ENCODE measurements around the gene FAM107B.

The FAM107B gene

DNA sequence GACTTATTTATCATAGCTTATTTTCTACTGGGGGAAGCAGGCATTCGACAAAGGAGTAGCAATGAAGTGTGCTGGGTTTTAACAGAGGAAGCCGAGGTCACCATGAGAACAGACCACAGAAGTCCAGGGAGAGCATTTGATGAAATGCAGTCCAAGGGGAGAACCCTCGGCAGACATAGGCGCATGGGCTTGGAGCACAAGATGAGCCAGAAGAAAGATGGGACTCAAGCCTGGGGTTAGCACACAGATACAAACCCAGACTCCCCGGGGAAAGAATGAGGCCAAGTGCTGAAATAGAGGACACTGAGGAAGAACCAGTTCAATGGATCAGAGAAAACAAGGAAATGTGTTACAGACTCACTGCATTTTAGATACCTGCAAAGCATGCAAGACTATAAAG is 209.5 kb downstream of the FAM107B start:
- Histone ChIP-seq H3K4me3 (ENCODE audit: extremely low read depth, insufficient read depth, low read length, poor library complexity, severe bottlenecking) (no peak overlapping the region), H3K27ac (ENCODE audit: low read depth, low read length, severe bottlenecking) (no peak overlapping the region), H3K4me1 (ENCODE audit: control insufficient read depth, insufficient read depth, low read length, poor library complexity, severe bottlenecking) (no peaks in the 10 kb centered on the region), H3K36me3 (ENCODE audit: control insufficient read depth, insufficient read depth, low read length) (peaks cover 33% of the 10 kb centered on the region), H3K9me3 (ENCODE audit: control insufficient read depth, low read length) (no peaks in the 10 kb centered on the region)
- WGBS, 2 experiments (ENCODE audit: insufficient coverage in 2 of 2), result 92 to 93% methylated on average over 5 of the region's 5 CpGs

DNA sequence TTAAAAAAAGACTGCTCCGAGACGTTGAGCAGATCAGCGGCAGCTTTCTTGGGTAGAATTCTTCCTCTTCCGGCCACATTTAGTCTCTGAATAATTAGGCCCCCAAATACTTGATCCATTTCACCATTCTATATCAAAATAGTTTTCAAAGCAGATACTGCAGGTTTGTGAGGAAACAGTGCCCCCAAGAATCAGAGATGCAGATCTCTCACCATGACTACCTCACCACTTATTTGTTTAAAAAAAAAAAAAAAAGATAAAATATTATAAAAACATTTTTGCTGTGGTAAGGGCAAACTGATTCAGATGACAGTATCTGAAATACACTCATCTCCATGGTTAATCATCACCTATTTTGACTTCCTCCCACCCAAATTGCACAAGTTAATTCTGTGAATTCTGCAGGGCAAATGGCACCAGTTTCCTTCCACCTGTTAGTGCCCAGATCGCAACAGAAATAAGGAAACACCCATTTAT is 210.4 kb downstream of the FAM107B start:
- no peak overlapping the region for H3K4me3 ChIP-seq (ENCODE audit: extremely low read depth, insufficient read depth, low read length, poor library complexity, severe bottlenecking)
- WGBS, 2 experiments (ENCODE audit: insufficient coverage in 2 of 2), result 85 to 93% methylated on average over 5 of the region's 5 CpGs
- no peaks in the 10 kb centered on the region for H3K4me1 ChIP-seq (ENCODE audit: control insufficient read depth, insufficient read depth, low read length, poor library complexity, severe bottlenecking)
- peaks cover 32% of the 10 kb centered on the region for H3K36me3 ChIP-seq (ENCODE audit: control insufficient read depth, insufficient read depth, low read length)
- no peaks in the 10 kb centered on the region for H3K9me3 ChIP-seq (ENCODE audit: control insufficient read depth, low read length)
- no peak overlapping the region for H3K27ac ChIP-seq (ENCODE audit: low read depth, low read length, severe bottlenecking)

DNA sequence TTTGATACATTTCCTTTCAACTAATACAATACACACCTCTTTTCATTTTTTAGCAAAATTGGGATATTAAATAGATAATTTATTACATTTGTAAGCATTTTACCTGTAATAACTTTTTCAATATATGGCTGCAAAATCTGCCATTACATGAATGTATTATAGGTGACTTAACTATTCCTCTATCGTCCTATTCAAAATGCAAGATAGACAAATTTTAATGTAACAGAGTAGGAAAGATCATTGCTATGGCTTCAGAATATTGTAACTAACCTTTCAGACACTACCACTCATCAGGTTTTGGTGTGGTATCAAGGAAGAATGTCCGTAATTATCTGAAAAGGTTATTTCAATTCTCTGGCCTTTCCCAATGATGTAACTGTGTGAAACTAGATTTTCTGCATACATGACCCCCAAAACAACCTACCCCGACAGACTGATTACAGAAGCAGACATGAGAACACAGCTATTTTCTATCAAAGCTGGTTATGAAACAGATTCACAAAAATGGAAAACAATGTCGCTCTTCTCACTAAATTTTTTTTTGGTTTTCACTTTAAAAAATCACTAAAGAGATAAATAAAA is 211.2 kb downstream of the FAM107B start:
- WGBS, 2 experiments (ENCODE audit: insufficient coverage in 2 of 2), result 100% methylated on average over 1 of the region's 4 CpGs; no CpG with 5 or more reads in 1 of the 2 experiments
- Histone ChIP-seq H3K27ac (ENCODE audit: low read depth, low read length, severe bottlenecking) (no peak overlapping the region), H3K4me1 (ENCODE audit: control insufficient read depth, insufficient read depth, low read length, poor library complexity, severe bottlenecking) (no peaks in the 10 kb centered on the region), H3K36me3 (ENCODE audit: control insufficient read depth, insufficient read depth, low read length) (peaks cover 25% of the 10 kb centered on the region), H3K4me3 (ENCODE audit: extremely low read depth, insufficient read depth, low read length, poor library complexity, severe bottlenecking) (no peak overlapping the region), H3K9me3 (ENCODE audit: control insufficient read depth, low read length) (no peaks in the 10 kb centered on the region)

DNA sequence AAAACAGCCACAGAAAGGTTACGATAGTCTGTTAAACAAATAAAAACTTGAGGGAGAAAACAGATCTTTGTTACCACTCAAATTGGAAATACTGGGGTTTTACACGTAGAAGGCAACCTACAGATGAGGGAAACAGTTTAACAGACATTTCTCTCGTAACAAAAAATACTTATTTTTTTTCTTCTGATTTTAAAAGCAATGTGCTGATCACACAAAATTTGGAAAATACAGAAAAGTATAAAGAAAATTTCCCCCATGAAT is 211.7 kb downstream of the FAM107B start:
- Histone ChIP-seq H3K9me3 (ENCODE audit: control insufficient read depth, low read length) (no peaks in the 10 kb centered on the region), H3K4me3 (ENCODE audit: extremely low read depth, insufficient read depth, low read length, poor library complexity, severe bottlenecking) (no peak overlapping the region), H3K4me1 (ENCODE audit: control insufficient read depth, insufficient read depth, low read length, poor library complexity, severe bottlenecking) (no peaks in the 10 kb centered on the region), H3K27ac (ENCODE audit: low read depth, low read length, severe bottlenecking) (no peak overlapping the region), H3K36me3 (ENCODE audit: control insufficient read depth, insufficient read depth, low read length) (peaks cover 21% of the 10 kb centered on the region)
- WGBS, 2 experiments (ENCODE audit: insufficient coverage in 2 of 2), result 100% methylated on average over 1 to 2 of the region's 3 CpGs

DNA sequence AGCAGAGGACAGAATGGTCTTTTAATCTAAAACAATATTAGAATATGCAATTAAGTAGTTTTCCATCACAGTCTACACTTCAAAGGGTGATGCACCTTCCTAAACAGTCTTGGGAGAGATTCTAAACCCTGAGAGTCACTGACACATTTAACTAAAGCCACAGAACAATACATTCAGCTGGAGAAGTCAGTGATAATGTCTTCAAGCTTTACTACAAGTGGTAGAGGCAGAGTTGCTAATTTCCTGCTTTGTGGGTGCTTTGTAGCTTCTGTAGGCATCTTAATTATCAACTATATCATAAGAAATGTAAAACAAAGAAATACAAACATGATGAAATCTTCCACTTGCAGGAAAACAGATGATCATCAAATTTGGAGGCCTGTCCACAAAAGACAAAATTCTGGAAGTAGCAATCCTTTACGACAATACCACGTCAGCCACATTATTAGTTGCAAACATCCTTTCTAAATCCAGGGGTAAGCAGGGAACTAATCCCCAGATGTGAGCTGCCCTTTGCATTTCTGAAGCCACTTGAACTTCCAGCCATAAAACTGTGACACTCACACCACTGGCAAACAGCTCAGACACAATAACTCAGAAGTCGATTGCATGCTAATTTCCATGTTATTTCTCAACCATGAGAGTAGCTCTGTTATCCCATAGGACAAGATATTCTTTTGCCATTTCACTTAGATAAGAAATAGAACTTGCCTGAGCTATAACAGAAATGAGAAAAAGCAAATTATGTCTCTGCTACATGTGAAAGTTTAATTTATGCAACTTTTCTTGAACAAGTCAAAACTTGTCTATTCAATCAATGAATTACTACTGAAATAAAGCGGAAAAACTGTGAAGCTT is 212.2 kb downstream of the FAM107B start:
- 87 to 97% methylated on average over 3 to 4 of the region's 4 CpGs for WGBS, 2 experiments (ENCODE audit: insufficient coverage in 2 of 2)
- Histone ChIP-seq H3K4me3 (ENCODE audit: extremely low read depth, insufficient read depth, low read length, poor library complexity, severe bottlenecking) (no peak overlapping the region), H3K36me3 (ENCODE audit: control insufficient read depth, insufficient read depth, low read length) (peaks cover 15% of the 10 kb centered on the region), H3K27ac (ENCODE audit: low read depth, low read length, severe bottlenecking) (no peak overlapping the region), H3K9me3 (ENCODE audit: control insufficient read depth, low read length) (no peaks in the 10 kb centered on the region), H3K4me1 (ENCODE audit: control insufficient read depth, insufficient read depth, low read length, poor library complexity, severe bottlenecking) (no peaks in the 10 kb centered on the region)

DNA sequence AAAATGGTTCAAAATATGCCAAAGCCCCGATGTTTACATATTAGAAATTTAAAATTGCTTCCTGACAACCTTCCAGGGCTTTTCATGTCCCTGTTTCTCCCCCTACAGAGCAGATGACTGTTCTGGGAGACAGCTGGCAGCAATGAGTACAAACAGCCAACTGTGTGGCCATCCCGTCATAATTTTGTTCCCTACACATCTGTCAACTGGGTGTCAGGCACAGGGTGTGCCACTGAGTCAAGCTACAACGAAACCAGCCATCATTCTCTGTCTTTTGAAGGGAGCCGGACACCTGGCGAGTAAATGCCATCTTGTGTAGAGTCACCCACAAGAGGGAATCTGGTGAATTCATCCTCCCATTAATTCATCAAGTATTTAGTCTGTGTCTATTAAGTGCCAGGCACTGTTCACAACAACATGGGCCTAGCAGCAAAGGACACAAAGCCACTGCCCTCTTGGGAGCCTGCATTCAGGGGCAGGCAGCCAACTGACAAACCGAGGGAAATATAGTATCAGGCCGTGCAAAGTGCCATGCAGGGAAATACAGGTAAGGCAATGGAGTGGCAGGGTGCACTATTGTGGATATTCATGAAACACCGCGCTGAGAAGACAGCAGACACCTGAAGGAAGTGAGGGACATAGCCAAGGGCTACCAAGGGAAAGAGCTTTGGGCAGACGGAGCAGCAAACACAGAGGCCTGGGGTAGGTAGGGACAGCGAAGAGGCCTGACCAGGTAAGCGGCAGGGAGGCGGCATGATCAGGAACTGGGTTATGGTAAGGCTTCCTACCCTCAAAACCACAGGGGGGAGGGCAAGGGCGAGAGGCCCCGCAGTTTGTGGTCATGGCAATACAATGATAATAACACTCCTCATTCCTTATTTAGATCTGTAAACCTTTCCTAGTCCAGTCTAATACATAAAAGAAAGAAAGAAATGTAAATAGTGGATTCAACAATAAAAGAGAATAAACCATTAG is 213.6 kb downstream of the FAM107B start:
- Histone ChIP-seq H3K9me3 (ENCODE audit: control insufficient read depth, low read length) (no peaks in the 10 kb centered on the region), H3K4me1 (ENCODE audit: control insufficient read depth, insufficient read depth, low read length, poor library complexity, severe bottlenecking) (no peaks in the 10 kb centered on the region), H3K27ac (ENCODE audit: low read depth, low read length, severe bottlenecking) (no peak overlapping the region), H3K4me3 (ENCODE audit: extremely low read depth, insufficient read depth, low read length, poor library complexity, severe bottlenecking) (no peak overlapping the region), H3K36me3 (ENCODE audit: control insufficient read depth, insufficient read depth, low read length) (peaks cover 2% of the 10 kb centered on the region)
- WGBS, 2 experiments (ENCODE audit: insufficient coverage in 2 of 2), result 93 to 94% methylated on average over 9 of the region's 15 CpGs

DNA sequence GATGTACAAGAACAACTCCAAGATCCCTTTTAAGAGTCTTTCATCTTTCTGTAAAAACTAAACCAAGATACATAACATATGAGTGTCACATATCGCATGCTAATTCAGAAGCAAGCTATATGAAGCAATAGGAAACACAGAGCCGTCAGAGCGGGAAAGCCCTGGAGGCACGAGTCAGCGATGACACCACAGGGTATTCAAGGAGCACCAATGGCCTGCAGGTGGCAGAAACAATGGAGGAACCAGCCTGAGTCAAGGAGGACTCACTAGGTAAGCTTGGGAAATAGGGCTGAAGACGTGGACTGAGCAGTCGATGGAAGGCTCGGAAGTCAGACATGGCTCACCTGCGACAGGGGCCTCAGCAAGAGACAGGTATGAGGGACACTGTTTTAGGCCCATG is 214.4 kb downstream of the FAM107B start:
- Histone ChIP-seq H3K4me1 (ENCODE audit: control insufficient read depth, insufficient read depth, low read length, poor library complexity, severe bottlenecking) (no peaks in the 10 kb centered on the region), H3K4me3 (ENCODE audit: extremely low read depth, insufficient read depth, low read length, poor library complexity, severe bottlenecking) (no peak overlapping the region), H3K9me3 (ENCODE audit: control insufficient read depth, low read length) (no peaks in the 10 kb centered on the region), H3K27ac (ENCODE audit: low read depth, low read length, severe bottlenecking) (no peak overlapping the region), H3K36me3 (ENCODE audit: control insufficient read depth, insufficient read depth, low read length) (no peaks in the 10 kb centered on the region)
- WGBS, 2 experiments (ENCODE audit: insufficient coverage in 2 of 2), result 74 to 75% methylated on average over 8 to 9 of the region's 9 CpGs

DNA sequence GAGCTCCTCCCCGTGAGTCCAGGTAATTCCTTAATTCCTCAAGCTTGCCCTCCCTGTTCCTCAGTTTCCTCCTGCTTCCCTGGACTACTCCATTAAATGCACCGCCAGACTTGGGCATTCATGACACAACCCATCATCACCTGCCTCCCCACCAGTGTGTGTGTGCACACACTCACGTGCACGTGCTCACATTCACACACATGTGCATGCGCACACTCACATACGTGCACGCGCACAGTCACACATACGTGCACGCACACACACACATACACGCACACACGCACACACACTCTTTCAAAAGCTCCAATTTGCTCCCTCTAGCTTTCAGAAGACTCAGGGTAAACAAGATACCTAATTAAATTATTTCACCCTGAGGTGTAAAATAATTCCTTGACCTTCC is 216.7 kb downstream of the FAM107B start:
- Histone ChIP-seq H3K27ac (ENCODE audit: low read depth, low read length, severe bottlenecking) (no peak overlapping the region), H3K36me3 (ENCODE audit: control insufficient read depth, insufficient read depth, low read length) (no peaks in the 10 kb centered on the region), H3K9me3 (ENCODE audit: control insufficient read depth, low read length) (no peaks in the 10 kb centered on the region), H3K4me1 (ENCODE audit: control insufficient read depth, insufficient read depth, low read length, poor library complexity, severe bottlenecking) (peaks cover 15% of the 10 kb centered on the region), H3K4me3 (ENCODE audit: extremely low read depth, insufficient read depth, low read length, poor library complexity, severe bottlenecking) (no peak overlapping the region)
- 98 to 99% methylated on average over 11 to 12 of the region's 12 CpGs for WGBS, 2 experiments (ENCODE audit: insufficient coverage in 2 of 2)

DNA sequence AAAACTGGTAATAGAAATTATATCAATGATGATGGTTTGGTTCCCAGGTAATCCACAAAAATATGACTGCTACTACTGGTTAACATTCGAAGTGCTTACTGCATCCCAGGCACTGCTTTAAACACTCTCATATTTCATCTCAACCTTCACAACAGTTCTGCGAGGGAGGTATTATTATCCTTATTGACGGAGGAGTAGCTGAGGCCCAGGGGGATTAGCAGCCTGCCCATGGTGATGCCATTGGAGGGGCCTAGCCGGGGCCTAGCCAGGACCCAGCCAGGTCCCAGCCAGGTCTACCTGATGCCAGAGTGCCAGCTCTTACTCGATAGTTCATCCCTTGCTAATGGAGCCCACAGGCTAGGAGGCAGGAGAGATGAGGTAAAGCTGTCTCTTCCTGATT is 217.1 kb downstream of the FAM107B start:
- Histone ChIP-seq H3K36me3 (ENCODE audit: control insufficient read depth, insufficient read depth, low read length) (peaks cover 2% of the 10 kb centered on the region), H3K4me1 (ENCODE audit: control insufficient read depth, insufficient read depth, low read length, poor library complexity, severe bottlenecking) (peaks cover 15% of the 10 kb centered on the region), H3K4me3 (ENCODE audit: extremely low read depth, insufficient read depth, low read length, poor library complexity, severe bottlenecking) (no peak overlapping the region), H3K27ac (ENCODE audit: low read depth, low read length, severe bottlenecking) (no peak overlapping the region), H3K9me3 (ENCODE audit: control insufficient read depth, low read length) (no peaks in the 10 kb centered on the region)
- 87 to 95% methylated on average over 3 to 4 of the region's 5 CpGs for WGBS, 2 experiments (ENCODE audit: insufficient coverage in 2 of 2)

DNA sequence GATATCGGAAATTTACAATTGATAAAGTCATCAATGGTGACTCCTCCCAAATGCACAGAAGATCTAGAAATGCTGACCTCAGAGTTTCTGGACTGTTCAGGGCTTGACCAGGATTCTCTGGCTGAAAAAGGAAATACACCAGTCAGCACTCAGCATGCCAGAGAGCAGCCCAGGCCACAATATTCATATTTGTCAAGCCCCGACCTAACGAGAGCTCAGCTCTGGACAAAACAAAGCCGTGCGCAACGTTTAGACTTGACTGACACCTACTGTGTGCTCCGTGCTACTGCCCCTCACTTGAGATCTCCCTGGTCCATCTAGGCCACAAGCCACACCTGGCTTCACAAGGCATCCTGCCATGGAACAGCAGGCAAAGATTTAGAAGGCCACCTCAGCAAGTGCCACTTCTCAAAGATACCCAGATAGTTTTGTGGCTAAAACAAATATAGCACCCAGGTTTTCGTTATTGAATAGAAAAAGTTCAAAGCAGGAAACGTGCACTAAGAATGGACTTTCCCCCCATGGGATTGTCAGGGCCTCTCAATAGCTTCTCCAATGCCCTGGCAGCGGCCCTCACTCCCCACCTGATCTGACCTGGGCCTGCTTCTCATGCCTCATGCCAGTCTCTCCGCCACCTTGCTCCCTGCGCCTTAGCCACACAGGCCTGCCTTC is 218.3 kb downstream of the FAM107B start:
- H3K27ac ChIP-seq (ENCODE audit: low read depth, low read length, severe bottlenecking), result peak overlapping the region; percentile 1
- WGBS, 2 experiments (ENCODE audit: insufficient coverage in 2 of 2), result 71 to 74% methylated on average over 10 to 12 of the region's 12 CpGs
- H3K4me3 ChIP-seq (ENCODE audit: extremely low read depth, insufficient read depth, low read length, poor library complexity, severe bottlenecking), result no peak overlapping the region

More for the DNA sequence above, 218.3 kb downstream of the FAM107B start:
- Histone ChIP-seq H3K4me1 (ENCODE audit: control insufficient read depth, insufficient read depth, low read length, poor library complexity, severe bottlenecking) (peaks cover 15% of the 10 kb centered on the region), H3K36me3 (ENCODE audit: control insufficient read depth, insufficient read depth, low read length) (peaks cover 7% of the 10 kb centered on the region), H3K9me3 (ENCODE audit: control insufficient read depth, low read length) (no peaks in the 10 kb centered on the region)

Data from mesodermal cell (in vitro differentiated cells).